WTC11 (cell line): ENCODE results near the gene NET1.

Source experiments
- CREB1 ChIP-seq: sonication (generic); formaldehyde crosslinking; IDR thresholded peaks from 2 replicates; pipeline ENCODE4 v1.8.0; 2023; ENCODE audit warnings: mild to moderate bottlenecking, missing genetic modification reagents
- CTCF ChIP-seq: fragments of 200-600 bp; IDR thresholded peaks from 2 replicates; pipeline ENCODE4 v1.8.0; 2022; ENCODE audit warnings: antibody characterized with exemption
- ESRRA ChIP-seq: sonication (generic); formaldehyde crosslinking; IDR thresholded peaks from 2 replicates; pipeline ENCODE4 v1.8.1; 2022; ENCODE audit warnings: mild to moderate bottlenecking, missing genetic modification reagents, borderline replicate concordance
- FOXK1 ChIP-seq: sonication (generic); formaldehyde crosslinking; IDR thresholded peaks from 2 replicates; pipeline ENCODE4 v1.8.0; 2022; ENCODE audit warnings: mild to moderate bottlenecking, moderate library complexity, missing genetic modification reagents
- FOXP1 ChIP-seq: sonication (generic); formaldehyde crosslinking; IDR thresholded peaks from 2 replicates; pipeline ENCODE4 v1.8.0; 2022; ENCODE audit warnings: missing genetic modification reagents, mild to moderate bottlenecking, moderate library complexity, borderline replicate concordance
- SMAD3 ChIP-seq: sonication (generic); formaldehyde crosslinking; IDR thresholded peaks from 2 replicates; pipeline ENCODE4 v1.8.0; 2022; ENCODE audit warnings: missing genetic modification reagents, mild to moderate bottlenecking, borderline replicate concordance
- ZBTB21 ChIP-seq: sonication (generic); formaldehyde crosslinking; IDR thresholded peaks from 2 replicates; pipeline ENCODE4 v1.8.1; 2023; ENCODE audit warnings: mild to moderate bottlenecking, missing genetic modification reagents, borderline replicate concordance
- ZNF263 ChIP-seq: sonication (generic); formaldehyde crosslinking; IDR thresholded peaks from 2 replicates; pipeline ENCODE4 v1.8.1; 2022; ENCODE audit warnings: low read depth, mild to moderate bottlenecking, moderate library complexity, missing genetic modification reagents
- ZNF317 ChIP-seq: sonication (generic); formaldehyde crosslinking; IDR thresholded peaks from 2 replicates; pipeline ENCODE4 v1.8.1; 2023; ENCODE audit warnings: low read depth, mild to moderate bottlenecking, moderate library complexity, missing genetic modification reagents, borderline replicate concordance
- ZNF671 ChIP-seq: fragments of 250-450 bp; sonication (Bioruptor Pico); IDR thresholded peaks from 2 replicates; pipeline ENCODE4 v1.8.0; 2021; ENCODE audit warnings: mild to moderate bottlenecking

GRCh38 chr10:5504146-5505072 is 92.1 kb downstream of the NET1 start:
- TF ChIP-seq ZBTB21 (CRISPR knock-in tag) (no peak), FOXP1 (CRISPR knock-in tag) (no peak), SMAD3 (no peak), CTCF (no peak), ZNF671 (CRISPR knock-in tag) (no peak), FOXK1 (no peak), ZNF263 (CRISPR knock-in tag) (no peak), ESRRA (CRISPR knock-in tag) (no peak), CREB1 (no peak), ZNF317 (CRISPR knock-in tag) (no peak)
